ENCODE measurements around the gene JAK2. TPM values are rescaled to one million over a fixed set of nuclear protein-coding genes. Genes with fewer than 3 reads are reported as not detected.

The JAK2 gene
- total RNA-seq, 1 donor from 2014 or later = 15.8 TPM

- DNase-seq (ENCODE audit: low spot score) = no peak
- Mint-ChIP-seq H3K36me3 (ENCODE audit: low read depth) (no peaks in the 10 kb centered on the region), H3K4me1 (ENCODE audit: low read depth) (peaks cover 21% of the 10 kb centered on the region), H3K4me3 (ENCODE audit: unreplicated experiment) (no peak overlapping the region), H3K27me3 (ENCODE audit: low read depth) (no peaks in the 10 kb centered on the region), H3K9me3 (ENCODE audit: low read depth) (no peaks in the 10 kb centered on the region), H3K27ac (ENCODE audit: unreplicated experiment) (no peak overlapping the region)
- TF ChIP-seq CTCF (IDR thresholded peaks at IDR 0.05) = no peak
These were observed 15.9 kb upstream of the JAK2 start for GRCh38 chr9:4969130-4969529.

DNA sequence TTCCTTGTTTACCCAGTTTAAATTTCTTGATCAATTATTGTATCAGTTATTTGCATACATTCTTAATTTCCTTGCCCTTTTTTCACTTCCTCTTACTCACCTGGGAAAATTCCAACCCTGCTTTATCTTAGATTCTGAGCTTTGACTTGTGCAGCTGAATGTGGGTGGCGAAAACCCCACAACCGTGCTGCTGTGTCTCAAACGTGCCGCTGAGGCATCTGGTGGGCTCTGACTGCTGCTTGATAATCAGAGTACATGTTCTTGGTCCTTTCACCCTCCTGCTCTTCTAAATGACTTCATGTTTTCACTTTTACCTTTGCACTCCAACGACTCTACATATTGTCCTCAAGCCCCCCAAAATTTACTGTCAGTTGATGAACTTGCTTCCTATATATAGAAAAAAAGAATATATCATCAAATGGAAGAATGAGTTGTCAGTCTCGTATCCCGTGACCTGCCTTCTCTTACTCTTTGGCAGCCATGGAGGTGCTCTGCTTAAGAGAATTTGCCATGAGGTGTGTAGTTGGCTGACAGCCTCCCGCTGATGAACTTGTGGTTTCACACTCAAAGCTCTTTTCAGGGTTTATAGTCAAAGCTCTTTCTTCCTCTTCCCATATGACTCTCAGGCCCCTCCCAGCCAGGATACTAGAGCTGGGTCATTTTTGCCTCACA lies 14.0 kb upstream of the JAK2 start:
- no peak overlapping the region for H3K27ac Mint-ChIP-seq (ENCODE audit: unreplicated experiment)
- no peaks in the 10 kb centered on the region for H3K27me3 Mint-ChIP-seq (ENCODE audit: low read depth)
- no peak for TF ChIP-seq CTCF (IDR thresholded peaks at IDR 0.05)
- DNase-seq (ENCODE audit: low spot score) = no peak
- no peak overlapping the region for H3K4me3 Mint-ChIP-seq (ENCODE audit: unreplicated experiment)
- no peaks in the 10 kb centered on the region for H3K9me3 Mint-ChIP-seq (ENCODE audit: low read depth)
- no peaks in the 10 kb centered on the region for H3K36me3 Mint-ChIP-seq (ENCODE audit: low read depth)
- H3K4me1 Mint-ChIP-seq (ENCODE audit: low read depth) = peaks cover 10% of the 10 kb centered on the region

DNA sequence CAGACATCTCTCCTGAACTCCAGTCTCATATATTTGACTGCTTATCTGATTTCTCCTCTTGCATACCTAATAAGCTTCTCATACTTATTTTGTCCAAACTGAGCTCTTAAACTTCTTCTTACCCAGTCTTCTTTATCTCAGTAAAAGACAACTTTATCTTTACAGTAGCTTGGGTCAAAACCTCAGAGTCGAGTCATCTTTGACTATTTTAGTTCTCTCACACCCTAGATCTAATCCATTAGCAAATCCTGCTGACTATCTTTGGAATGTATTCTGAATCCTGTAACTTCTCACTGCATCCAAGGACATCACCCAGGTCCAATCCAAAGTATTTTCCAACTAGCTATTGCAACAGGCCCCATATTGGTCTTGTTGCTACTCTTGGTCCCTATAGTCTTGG lies 11.8 kb upstream of the JAK2 start:
- H3K27ac Mint-ChIP-seq (ENCODE audit: unreplicated experiment) = no peak overlapping the region
- no peaks in the 10 kb centered on the region for H3K9me3 Mint-ChIP-seq (ENCODE audit: low read depth)
- no peak for TF ChIP-seq CTCF (IDR thresholded peaks at IDR 0.05)
- H3K4me3 Mint-ChIP-seq (ENCODE audit: unreplicated experiment) = no peak overlapping the region
- no peaks in the 10 kb centered on the region for H3K27me3 Mint-ChIP-seq (ENCODE audit: low read depth)
- H3K4me1 Mint-ChIP-seq (ENCODE audit: low read depth) = no peaks in the 10 kb centered on the region
- DNase-seq (ENCODE audit: low spot score) = no peak
- no peaks in the 10 kb centered on the region for H3K36me3 Mint-ChIP-seq (ENCODE audit: low read depth)

GRCh38 chr9:4973902-4974301 lies 11.2 kb upstream of the JAK2 start:
- H3K9me3 Mint-ChIP-seq (ENCODE audit: low read depth) = no peaks in the 10 kb centered on the region
- TF ChIP-seq CTCF (IDR thresholded peaks at IDR 0.05) = no peak
- no peak overlapping the region for H3K27ac Mint-ChIP-seq (ENCODE audit: unreplicated experiment)
- H3K27me3 Mint-ChIP-seq (ENCODE audit: low read depth) = no peaks in the 10 kb centered on the region
- no peak overlapping the region for H3K4me3 Mint-ChIP-seq (ENCODE audit: unreplicated experiment)
- no peaks in the 10 kb centered on the region for H3K36me3 Mint-ChIP-seq (ENCODE audit: low read depth)
- H3K4me1 Mint-ChIP-seq (ENCODE audit: low read depth) = no peaks in the 10 kb centered on the region
- DNase-seq (ENCODE audit: low spot score) = no peak

DNA sequence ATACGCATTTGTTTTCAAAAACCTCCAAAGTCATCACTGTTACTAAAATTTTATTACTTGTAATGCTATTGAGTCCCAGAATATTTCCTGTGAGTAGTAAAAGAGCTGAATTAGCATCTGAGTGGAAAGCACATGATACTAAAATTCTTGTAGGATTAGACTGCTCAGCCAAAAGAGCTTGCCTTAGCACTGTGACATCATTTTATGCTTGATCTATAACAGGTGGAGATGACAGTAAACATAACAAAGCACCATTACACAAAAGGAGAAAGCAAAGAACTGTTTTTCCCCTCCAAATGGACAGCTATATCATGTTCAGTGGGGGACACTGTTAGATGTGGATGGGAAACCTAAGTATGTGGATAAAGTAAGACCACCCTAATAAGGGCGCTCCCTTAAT lies 5.8 kb upstream of the JAK2 start:
- H3K4me1 Mint-ChIP-seq (ENCODE audit: low read depth) = peaks cover 21% of the 10 kb centered on the region
- no peak for DNase-seq (ENCODE audit: low spot score)
- no peak overlapping the region for H3K4me3 Mint-ChIP-seq (ENCODE audit: unreplicated experiment)
- no peak overlapping the region for H3K27ac Mint-ChIP-seq (ENCODE audit: unreplicated experiment)
- H3K9me3 Mint-ChIP-seq (ENCODE audit: low read depth) = no peaks in the 10 kb centered on the region
- H3K36me3 Mint-ChIP-seq (ENCODE audit: low read depth) = no peaks in the 10 kb centered on the region
- no peak for TF ChIP-seq CTCF (IDR thresholded peaks at IDR 0.05)
- no peaks in the 10 kb centered on the region for H3K27me3 Mint-ChIP-seq (ENCODE audit: low read depth)
